Endothelial cell (in vitro differentiated cells): Measurements from ENCODE around the gene USF3. TPM values are rescaled to one million over a fixed set of nuclear protein-coding genes. Genes with fewer than 3 reads are reported as not detected.
A peak's percentile ranks its signal among the peaks of the same experiment; 100 is the strongest.

Source experiments
- DNase-seq: peaks from one replicate; pipeline ENCODE4 v3.0.0; 2021; ENCODE audit warnings: low spot score
- H3K27ac Mint-ChIP-seq: one replicate; pipeline ENCODE4 v1.8.0; 2021; ENCODE audit warnings: mixed read lengths, inconsistent platforms; ENCODE audit not compliant: unreplicated experiment
- H3K27me3 Mint-ChIP-seq: one replicate; pipeline ENCODE4 v1.8.0; 2021; ENCODE audit warnings: mild to moderate bottlenecking, moderate library complexity, mixed read lengths, inconsistent platforms; ENCODE audit not compliant: unreplicated experiment
- H3K36me3 Mint-ChIP-seq: one replicate; pipeline ENCODE4 v1.8.0; 2021; ENCODE audit warnings: mild to moderate bottlenecking, low read depth, mixed read lengths, inconsistent platforms; ENCODE audit not compliant: unreplicated experiment
- H3K4me1 Mint-ChIP-seq: one replicate; pipeline ENCODE4 v1.8.0; 2021; ENCODE audit warnings: mild to moderate bottlenecking, mixed read lengths, inconsistent platforms; ENCODE audit not compliant: unreplicated experiment
- H3K4me3 Mint-ChIP-seq: one replicate; pipeline ENCODE4 v1.8.0; 2021; ENCODE audit warnings: mild to moderate bottlenecking, mixed read lengths, inconsistent platforms; ENCODE audit not compliant: unreplicated experiment
- H3K9me3 Mint-ChIP-seq: one replicate; pipeline ENCODE4 v1.8.0; 2021; ENCODE audit warnings: mixed read lengths, inconsistent platforms; ENCODE audit not compliant: unreplicated experiment
- total RNA-seq: library from RNA; stranded (reverse); fragmentation: NEBNext Ultra II Directional; extraction: Animal tissue kit (Norgen Biotek cat#: 25700); gene quantifications from one replicate; pipeline ENCODE4 v1.2.1, GENCODE V29; 2021; ENCODE audit not compliant: unreplicated experiment
- TF ChIP-seq, protein P1 (sequence below): fragments of 200-600 bp; sonication (generic); IDR thresholded peaks from one replicate; pipeline ENCODE4 v1.5.0; 2021; ENCODE audit warnings: antibody characterized with exemption; ENCODE audit not compliant: unreplicated experiment

USF3 gene
- total RNA-seq, 1 donor from 2014 or later = 15.4 TPM

DNA sequence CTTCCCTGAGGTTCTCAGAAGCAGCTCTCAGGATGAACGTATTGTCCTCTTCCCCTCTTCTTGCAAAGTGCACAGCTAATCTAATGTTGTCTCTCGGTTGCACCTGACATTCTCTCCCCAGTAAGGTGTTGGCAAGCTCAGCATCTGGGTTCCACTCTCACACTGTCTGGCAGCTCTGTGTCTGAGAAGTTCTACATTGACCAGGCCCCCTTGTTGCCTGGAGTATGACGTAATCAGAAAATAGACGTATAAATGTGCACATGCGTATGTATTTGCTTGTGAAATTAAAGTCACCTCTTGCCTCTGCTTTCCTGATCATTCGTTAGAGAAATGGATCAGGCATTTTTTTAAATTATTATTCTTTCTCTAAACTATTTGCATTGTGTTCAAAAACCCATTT, 67.7 kb downstream of the USF3 start:
- H3K27me3 Mint-ChIP-seq = peaks cover 4% of the 10 kb centered on the region
- H3K36me3 Mint-ChIP-seq = no peaks in the 10 kb centered on the region
- no peak for DNase-seq
- TF ChIP-seq, protein P1, sequence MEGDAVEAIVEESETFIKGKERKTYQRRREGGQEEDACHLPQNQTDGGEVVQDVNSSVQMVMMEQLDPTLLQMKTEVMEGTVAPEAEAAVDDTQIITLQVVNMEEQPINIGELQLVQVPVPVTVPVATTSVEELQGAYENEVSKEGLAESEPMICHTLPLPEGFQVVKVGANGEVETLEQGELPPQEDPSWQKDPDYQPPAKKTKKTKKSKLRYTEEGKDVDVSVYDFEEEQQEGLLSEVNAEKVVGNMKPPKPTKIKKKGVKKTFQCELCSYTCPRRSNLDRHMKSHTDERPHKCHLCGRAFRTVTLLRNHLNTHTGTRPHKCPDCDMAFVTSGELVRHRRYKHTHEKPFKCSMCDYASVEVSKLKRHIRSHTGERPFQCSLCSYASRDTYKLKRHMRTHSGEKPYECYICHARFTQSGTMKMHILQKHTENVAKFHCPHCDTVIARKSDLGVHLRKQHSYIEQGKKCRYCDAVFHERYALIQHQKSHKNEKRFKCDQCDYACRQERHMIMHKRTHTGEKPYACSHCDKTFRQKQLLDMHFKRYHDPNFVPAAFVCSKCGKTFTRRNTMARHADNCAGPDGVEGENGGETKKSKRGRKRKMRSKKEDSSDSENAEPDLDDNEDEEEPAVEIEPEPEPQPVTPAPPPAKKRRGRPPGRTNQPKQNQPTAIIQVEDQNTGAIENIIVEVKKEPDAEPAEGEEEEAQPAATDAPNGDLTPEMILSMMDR = no peak
- no peaks in the 10 kb centered on the region for H3K9me3 Mint-ChIP-seq
- H3K4me1 Mint-ChIP-seq = peaks cover 10% of the 10 kb centered on the region
- no peak overlapping the region for H3K27ac Mint-ChIP-seq
- H3K4me3 Mint-ChIP-seq = no peak overlapping the region

DNA sequence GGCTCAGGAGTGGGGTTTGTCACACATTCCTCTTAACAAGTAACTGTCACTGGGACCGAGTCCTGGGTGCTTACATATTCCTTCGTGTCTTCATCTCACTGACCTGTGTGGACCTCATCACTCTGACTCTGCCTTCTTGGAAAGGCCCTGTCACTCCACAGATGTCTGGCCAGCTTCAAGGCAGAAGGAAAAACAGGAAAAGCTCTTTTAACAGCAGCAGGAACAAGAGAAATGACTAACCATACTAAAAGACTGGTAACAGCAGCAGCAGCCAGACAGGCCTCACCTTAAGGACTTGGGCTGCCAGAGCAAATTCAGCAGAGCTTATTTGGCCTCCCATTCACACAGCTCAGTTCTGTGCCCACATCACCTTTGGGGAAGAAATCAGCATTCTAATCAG, 68.1 kb downstream of the USF3 start:
- no peak overlapping the region for H3K27ac Mint-ChIP-seq

DNA sequence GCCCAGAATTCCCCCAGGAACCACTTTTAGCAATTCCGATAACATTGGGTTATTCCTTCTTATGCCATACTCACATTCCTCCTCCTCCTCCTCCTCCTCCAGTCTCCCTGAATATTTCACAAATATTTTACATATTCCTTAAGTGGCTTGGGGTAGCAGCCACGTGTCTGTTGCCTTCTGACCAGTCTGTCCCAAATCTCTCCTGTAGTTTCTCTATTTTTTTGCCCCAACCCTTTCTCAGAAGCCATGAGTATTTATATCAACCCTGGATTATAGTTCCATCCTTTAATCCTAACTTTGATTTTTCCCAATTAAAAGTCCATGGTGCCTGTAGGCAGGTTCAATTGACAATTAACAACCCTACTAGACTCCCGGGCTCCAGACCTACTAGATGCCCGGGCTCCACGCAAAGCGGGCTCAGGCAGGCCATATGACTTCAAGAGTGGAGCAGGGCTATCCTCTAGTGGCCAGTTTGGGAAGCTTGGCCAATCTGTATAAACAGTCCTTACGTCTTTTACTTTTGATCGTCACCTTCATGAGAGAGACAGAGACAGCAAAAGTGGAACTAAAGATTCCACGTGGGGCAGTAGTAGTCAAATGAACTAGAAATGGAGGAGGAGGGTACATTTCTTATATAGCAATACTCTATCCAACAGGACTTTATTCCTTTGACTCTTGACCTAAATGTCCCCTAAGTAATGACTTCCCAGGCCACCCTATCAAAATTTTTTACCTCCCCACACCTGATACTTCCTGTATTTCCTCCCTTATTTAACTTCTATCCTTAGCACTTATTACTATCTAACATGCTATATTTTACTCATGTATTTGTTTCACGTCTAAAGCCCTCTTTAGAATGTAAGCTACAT, 69.7 kb downstream of the USF3 start:
- TF ChIP-seq, protein P1 = peak; percentile 68
- Mint-ChIP-seq H3K36me3 (no peaks in the 10 kb centered on the region), H3K27ac (no peak overlapping the region), H3K27me3 (peaks cover 4% of the 10 kb centered on the region), H3K4me1 (peaks cover 10% of the 10 kb centered on the region), H3K4me3 (no peak overlapping the region), H3K9me3 (no peaks in the 10 kb centered on the region)
- DNase-seq = peak; percentile 58

More for the DNA sequence above, 68.1 kb downstream of the USF3 start:
- Mint-ChIP-seq H3K4me3 (no peak overlapping the region), H3K36me3 (no peaks in the 10 kb centered on the region), H3K27me3 (peaks cover 4% of the 10 kb centered on the region), H3K9me3 (no peaks in the 10 kb centered on the region), H3K4me1 (peaks cover 10% of the 10 kb centered on the region)
- DNase-seq = no peak
- TF ChIP-seq, protein P1 = no peak

DNA sequence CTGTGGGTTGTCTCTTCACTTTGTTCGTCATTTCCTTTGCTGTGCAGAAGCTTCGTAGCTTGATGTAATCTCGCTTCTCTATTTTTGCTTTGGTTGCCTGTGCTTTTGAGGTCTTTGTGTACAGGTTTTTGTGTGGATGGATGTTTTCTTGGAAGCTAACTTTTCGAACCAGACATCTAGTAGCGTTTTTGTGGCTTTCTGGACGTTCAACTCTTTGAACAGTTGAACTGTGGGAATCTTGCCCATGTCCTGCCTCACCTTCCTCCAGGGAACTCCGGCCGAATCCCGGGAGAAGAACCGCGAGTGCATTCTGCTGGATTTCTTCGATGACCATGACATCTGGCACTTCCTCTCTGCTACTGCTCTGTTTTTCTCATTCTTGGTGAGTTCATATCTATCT, 70.6 kb downstream of the USF3 start:
- no peak overlapping the region for H3K4me3 Mint-ChIP-seq
- H3K4me1 Mint-ChIP-seq = peaks cover 10% of the 10 kb centered on the region
- no peaks in the 10 kb centered on the region for H3K36me3 Mint-ChIP-seq
- H3K27ac Mint-ChIP-seq = no peak overlapping the region
- TF ChIP-seq, protein P1 = no peak
- peaks cover 4% of the 10 kb centered on the region for H3K27me3 Mint-ChIP-seq
- H3K9me3 Mint-ChIP-seq = no peaks in the 10 kb centered on the region
- DNase-seq = no peak

DNA sequence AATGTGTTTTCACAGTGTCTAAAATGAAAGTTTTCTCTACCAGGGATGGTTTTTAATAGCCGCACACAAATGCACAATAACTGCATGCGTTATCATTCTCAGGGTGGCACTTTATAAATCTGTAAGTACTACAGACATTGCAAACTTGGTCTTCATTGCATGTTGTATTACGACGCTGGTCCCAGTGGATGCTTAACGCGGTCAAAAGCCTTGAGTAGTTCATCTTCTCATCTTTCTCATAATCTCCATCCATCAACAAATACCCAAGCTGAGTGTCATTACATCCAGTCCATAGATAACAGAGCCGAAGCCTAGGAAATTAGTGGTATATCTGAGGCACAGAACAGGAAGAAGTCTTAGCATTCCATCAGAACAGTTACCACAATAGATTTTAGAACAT, 72.6 kb downstream of the USF3 start:
- TF ChIP-seq, protein P1 = no peak
- Mint-ChIP-seq H3K36me3 (no peaks in the 10 kb centered on the region), H3K9me3 (no peaks in the 10 kb centered on the region), H3K27me3 (peaks cover 4% of the 10 kb centered on the region), H3K27ac (no peak overlapping the region), H3K4me1 (peaks cover 9% of the 10 kb centered on the region), H3K4me3 (no peak overlapping the region)
- DNase-seq = no peak
